Gastroesophageal sphincter (tissue), 3 donors: ENCODE measurements around the gene RAPSN.

Experiments
- CTCF ChIP-seq, 4 experiments: fragments of 200-600 bp in 2 of 4; fragments of 450-650 bp in 2 of 4; sonication (generic) in 1 of 4; IDR thresholded peaks; one replicate each; pipeline ENCODE4 v1.5.1; 2017 to 2019; ENCODE audit warnings: antibody characterized with exemption in 4 of 4, mild to moderate bottlenecking in 2 of 4, moderate library complexity in 2 of 4
- POLR2A ChIP-seq, 2 donors: fragments of 450-650 bp; IDR thresholded peaks; one replicate each; pipeline ENCODE4 v1.6.1; 2017; ENCODE audit warnings: antibody characterized with exemption in 2 of 2, mild to moderate bottlenecking in 2 of 2, moderate library complexity in 1 of 2

- TF ChIP-seq CTCF (IDR thresholded peaks at IDR 0.05) (no peak), POLR2A (IDR thresholded peaks at IDR 0.05) (no peak)
Observed at GRCh38 chr11:47408598-47409439, 40.1 kb downstream of the RAPSN start.
